K562 (cell line): ENCODE results near the gene MKNK1. TPM values are rescaled to one million over a fixed set of nuclear protein-coding genes. Genes with fewer than 3 reads are reported as not detected.

ENCODE experiments used
- BHLHE40 ChIP-seq: IDR thresholded peaks from 2 replicates; pipeline ENCODE4 v1.6.1; 2011; ENCODE audit warnings: low read length, improper control_type of control experiment
- BMI1 ChIP-seq: fragments of 150-350 bp; IDR thresholded peaks from 2 replicates; pipeline ENCODE4 v1.6.1; 2014; ENCODE audit warnings: low read length
- CBFA2T2 ChIP-seq: fragments of 450-650 bp; conservative IDR thresholded peaks from 2 replicates; pipeline ENCODE4 v1.6.1; 2017; ENCODE audit warnings: mild to moderate bottlenecking
- CBX5 ChIP-seq: IDR thresholded peaks from 2 replicates; pipeline ENCODE4 v1.6.1; 2014; ENCODE audit warnings: low read depth, borderline replicate concordance
- EGR1 ChIP-seq: fragments of 450-650 bp; conservative IDR thresholded peaks from 2 replicates; pipeline ENCODE4 v1.6.1; 2017; ENCODE audit warnings: mild to moderate bottlenecking
- ETV5 ChIP-seq: sonication (generic); formaldehyde crosslinking; IDR thresholded peaks from 2 replicates; pipeline ENCODE4 v1.4.0; 2020; ENCODE audit warnings: low read depth, mild to moderate bottlenecking, missing genetic modification reagents
- FOXA3 ChIP-seq, 2 experiments: fragments of 450-650 bp in 1 of 2; sonication (generic) in 1 of 2; formaldehyde crosslinking; IDR thresholded peaks in 1 of 2; conservative IDR thresholded peaks in 1 of 2; 2 replicates each; pipeline versions ENCODE4 v1.4.0 to v1.8.0; 2020 to 2022; ENCODE audit warnings: mild to moderate bottlenecking in 2 of 2, missing genetic modification reagents in 1 of 2
- GABPB1 ChIP-seq: sonication (generic); formaldehyde crosslinking; IDR thresholded peaks from 2 replicates; pipeline ENCODE4 v1.8.0; 2022; ENCODE audit warnings: mild to moderate bottlenecking, missing genetic modification reagents
- KDM1A ChIP-seq, 2 experiments: fragments of 450-650 bp; IDR thresholded peaks; 2 replicates each; pipeline ENCODE4 v1.6.1; 2016; ENCODE audit warnings: mild to moderate bottlenecking in 2 of 2
- LEF1 ChIP-seq: fragments of 450-650 bp; IDR thresholded peaks from 2 replicates; pipeline ENCODE4 v1.6.1; 2016; ENCODE audit warnings: mild to moderate bottlenecking
- MYNN ChIP-seq, 2 experiments: sonication (generic); formaldehyde crosslinking in 1 of 2; IDR thresholded peaks; 2 replicates each; pipeline versions ENCODE4 v1.5.0 to v1.6.1; 2016 to 2020; ENCODE audit warnings: antibody characterized with exemption in 1 of 2, missing genetic modification reagents in 1 of 2
- NFIC ChIP-seq: fragments of 450-650 bp; IDR thresholded peaks from 2 replicates; pipeline ENCODE4 v1.6.1; 2017; ENCODE audit warnings: mild to moderate bottlenecking, inconsistent platforms
- SMAD3 ChIP-seq: fragments of 450-650 bp; formaldehyde crosslinking; conservative IDR thresholded peaks from 2 replicates; pipeline ENCODE4 v1.4.0; 2020; ENCODE audit warnings: mild to moderate bottlenecking
- TAF15 ChIP-seq: fragments of 200-400 bp; formaldehyde crosslinking; IDR thresholded peaks from 2 replicates; pipeline ENCODE4 v1.6.1; 2017; ENCODE audit warnings: mild to moderate bottlenecking, low read depth, low read length, moderate library complexity
- TARDBP ChIP-seq: fragments of 450-650 bp; IDR thresholded peaks from 2 replicates; pipeline ENCODE4 v1.6.1; 2016
- TBP ChIP-seq: optimal IDR thresholded peaks from 2 replicates; pipeline ENCODE3; 2011; ENCODE audit warnings: low read depth, low read length, improper control_type of control experiment
- TEAD2 ChIP-seq: fragments of 450-650 bp; IDR thresholded peaks from 2 replicates; pipeline ENCODE4 v1.6.1; 2016; ENCODE audit warnings: missing genetic modification characterization, control low read depth, missing compliant biosample characterization
- ZBTB1 ChIP-seq: sonication (generic); formaldehyde crosslinking; IDR thresholded peaks from 2 replicates; pipeline ENCODE4 v1.8.1; 2023; ENCODE audit warnings: missing genetic modification reagents, low read depth, mild to moderate bottlenecking, borderline replicate concordance
- ZFPM2 ChIP-seq: fragments of 250-450 bp; sonication (Bioruptor Pico); IDR thresholded peaks from 2 replicates; pipeline ENCODE4 v1.5.1; 2022; ENCODE audit warnings: mild to moderate bottlenecking
- ZNF311 ChIP-seq: fragments of 250-450 bp; sonication (Bioruptor Pico); IDR thresholded peaks from 2 replicates; pipeline ENCODE4 v1.4.0; 2020; ENCODE audit warnings: mild to moderate bottlenecking, moderate library complexity
- polyA plus RNA-seq, 8 experiments: library from polyadenylated mRNA; depleted of rRNA in 4 of 8; stranded (reverse) in 5 of 8; unstranded in 3 of 8; fragments of >200 nt; fragmentation: Nextera tagmentation in 2 of 8; fragmentation: Illumina TruSeq in 1 of 8; extraction: Ambion mirVana in 2 of 8; extraction: Trizol in 1 of 8; gene quantifications; 2 replicates each; pipeline versions ENCODE4 v1.2.1 to v1.2.3, GENCODE V29; 2011 to 2014; ENCODE audit warnings: inconsistent platforms in 1 of 8, missing spikeins in 1 of 8
- total RNA-seq, 7 experiments: library from RNA; depleted of rRNA in 6 of 7; stranded (reverse); fragments of >200 nt in 6 of 7; fragmentation: Illumina TruSeq in 2 of 7; extraction: Trizol in 2 of 7; gene quantifications; 2 replicates each; pipeline versions ENCODE4 v1.2.1 to v1.2.3, GENCODE V29; 2011 to 2021; ENCODE audit warnings: low replicate concordance in 1 of 7
- TF ChIP-seq, protein P1 (sequence below): fragments of 450-650 bp; IDR thresholded peaks from 2 replicates; pipeline ENCODE4 v1.6.1; 2014; ENCODE audit warnings: low read depth, mild to moderate bottlenecking, moderate library complexity, borderline replicate concordance
- TF ChIP-seq, protein P2 (sequence below): fragments of 250-450 bp; sonication (Bioruptor Pico); IDR thresholded peaks from 2 replicates; pipeline ENCODE4 v1.5.0; 2022; ENCODE audit warnings: mild to moderate bottlenecking
- TF ChIP-seq, protein P3 (sequence below): fragments of 250-450 bp; sonication (Bioruptor Pico); IDR thresholded peaks from 2 replicates; pipeline ENCODE4 v1.9.0; 2021; ENCODE audit warnings: mild to moderate bottlenecking
- TF ChIP-seq, protein P4 (sequence below): fragments of 450-650 bp; formaldehyde crosslinking; IDR thresholded peaks from 2 replicates; pipeline ENCODE4 v1.4.0; 2022; ENCODE audit warnings: missing genetic modification characterization

Gene MKNK1
- total and polyA plus RNA-seq, 9 of the 15 experiments (the other 6 are each of a cell fraction or from before 2014, with no cell fraction given) = 27.7 to 51.3 (median 43.7) TPM

DNA sequence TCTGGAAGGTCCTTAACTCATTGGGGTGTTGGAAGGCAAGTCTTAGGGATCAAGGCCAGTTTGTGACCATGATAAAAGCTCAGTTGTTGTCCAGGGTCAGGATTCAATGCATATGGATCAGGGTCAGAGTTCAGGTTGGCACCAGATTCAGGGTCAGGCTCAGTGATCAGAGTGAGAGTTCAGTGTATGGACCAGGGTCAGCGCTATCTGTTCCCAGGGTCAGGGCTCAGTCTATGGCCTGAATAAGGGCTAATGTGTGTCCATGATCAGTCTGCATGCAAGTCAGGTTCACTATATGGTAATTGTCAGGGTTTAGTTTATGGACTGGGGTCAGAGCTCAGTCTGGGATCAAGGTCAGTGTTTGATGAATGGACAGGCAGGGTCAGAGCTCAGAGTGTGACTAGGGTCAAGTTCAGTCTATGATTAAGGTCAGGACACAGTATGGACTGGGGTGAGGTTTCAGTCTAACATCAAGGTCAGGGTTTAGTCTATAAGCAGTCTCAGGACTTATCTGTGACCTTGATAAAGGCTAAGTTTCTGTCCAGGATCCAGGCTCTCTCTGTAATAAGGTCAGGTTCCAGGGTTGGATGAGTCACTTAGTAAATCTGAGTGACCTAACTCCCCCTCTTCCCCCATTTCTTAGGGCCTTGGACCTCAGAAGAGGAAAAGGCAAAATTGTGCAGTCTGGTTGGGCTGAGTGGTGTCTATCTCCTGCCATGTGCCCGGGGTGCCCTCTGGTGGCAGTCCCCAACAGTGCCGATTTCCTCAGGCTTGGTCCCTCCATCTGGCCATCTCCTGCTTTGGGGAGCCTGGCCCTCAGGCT lies 76.4 kb downstream of the MKNK1 start (continued):
- TF ChIP-seq FOXA3 (CRISPR knock-in tag; conservative IDR thresholded peaks at IDR 0.05 in 1 of 2, IDR thresholded peaks at IDR 0.05 in 1 of 2) = peak in 1 of 2 experiments; percentile 80; a peak in 2 of 4 replicates
- TF ChIP-seq, protein P1, sequence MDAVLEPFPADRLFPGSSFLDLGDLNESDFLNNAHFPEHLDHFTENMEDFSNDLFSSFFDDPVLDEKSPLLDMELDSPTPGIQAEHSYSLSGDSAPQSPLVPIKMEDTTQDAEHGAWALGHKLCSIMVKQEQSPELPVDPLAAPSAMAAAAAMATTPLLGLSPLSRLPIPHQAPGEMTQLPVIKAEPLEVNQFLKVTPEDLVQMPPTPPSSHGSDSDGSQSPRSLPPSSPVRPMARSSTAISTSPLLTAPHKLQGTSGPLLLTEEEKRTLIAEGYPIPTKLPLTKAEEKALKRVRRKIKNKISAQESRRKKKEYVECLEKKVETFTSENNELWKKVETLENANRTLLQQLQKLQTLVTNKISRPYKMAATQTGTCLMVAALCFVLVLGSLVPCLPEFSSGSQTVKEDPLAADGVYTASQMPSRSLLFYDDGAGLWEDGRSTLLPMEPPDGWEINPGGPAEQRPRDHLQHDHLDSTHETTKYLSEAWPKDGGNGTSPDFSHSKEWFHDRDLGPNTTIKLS = peak; percentile 46; the same call in 1 of the 2 replicates
- no peak for TF ChIP-seq ZNF311 (CRISPR knock-in tag)
- TF ChIP-seq TAF15 = no peak
- TF ChIP-seq SMAD3 (CRISPR knock-in tag) = 0 out of 2 replicates have a peak, but pooled peaks have one; percentile 23
- no peak for TF ChIP-seq TBP
- TF ChIP-seq ETV5 (CRISPR knock-in tag) = peak; percentile 66; the same call in 1 of the 2 replicates
- no peak for TF ChIP-seq CBX5
- TF ChIP-seq NFIC = peak; percentile 32; the same call in 1 of the 2 replicates
- peak; percentile 79 for TF ChIP-seq MYNN (IDR thresholded peaks at IDR 0.05)
- TF ChIP-seq MYNN (CRISPR knock-in tag; IDR thresholded peaks at IDR 0.05) = no peak
- TF ChIP-seq, protein P2, sequence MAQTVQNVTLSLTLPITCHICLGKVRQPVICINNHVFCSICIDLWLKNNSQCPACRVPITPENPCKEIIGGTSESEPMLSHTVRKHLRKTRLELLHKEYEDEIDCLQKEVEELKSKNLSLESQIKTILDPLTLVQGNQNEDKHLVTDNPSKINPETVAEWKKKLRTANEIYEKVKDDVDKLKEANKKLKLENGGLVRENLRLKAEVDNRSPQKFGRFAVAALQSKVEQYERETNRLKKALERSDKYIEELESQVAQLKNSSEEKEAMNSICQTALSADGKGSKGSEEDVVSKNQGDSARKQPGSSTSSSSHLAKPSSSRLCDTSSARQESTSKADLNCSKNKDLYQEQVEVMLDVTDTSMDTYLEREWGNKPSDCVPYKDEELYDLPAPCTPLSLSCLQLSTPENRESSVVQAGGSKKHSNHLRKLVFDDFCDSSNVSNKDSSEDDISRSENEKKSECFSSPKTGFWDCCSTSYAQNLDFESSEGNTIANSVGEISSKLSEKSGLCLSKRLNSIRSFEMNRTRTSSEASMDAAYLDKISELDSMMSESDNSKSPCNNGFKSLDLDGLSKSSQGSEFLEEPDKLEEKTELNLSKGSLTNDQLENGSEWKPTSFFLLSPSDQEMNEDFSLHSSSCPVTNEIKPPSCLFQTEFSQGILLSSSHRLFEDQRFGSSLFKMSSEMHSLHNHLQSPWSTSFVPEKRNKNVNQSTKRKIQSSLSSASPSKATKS (CRISPR knock-in tag) = no peak
- no peak for TF ChIP-seq ZFPM2 (CRISPR knock-in tag)
- peak; percentile 68 for TF ChIP-seq BHLHE40
- TF ChIP-seq CBFA2T2 = 0 out of 2 replicates have a peak, but pooled peaks have one; percentile 3
- peak; percentile 91 for TF ChIP-seq TARDBP
- TF ChIP-seq BMI1 = no peak
- TF ChIP-seq, protein P3, sequence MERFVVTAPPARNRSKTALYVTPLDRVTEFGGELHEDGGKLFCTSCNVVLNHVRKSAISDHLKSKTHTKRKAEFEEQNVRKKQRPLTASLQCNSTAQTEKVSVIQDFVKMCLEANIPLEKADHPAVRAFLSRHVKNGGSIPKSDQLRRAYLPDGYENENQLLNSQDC (CRISPR knock-in tag) = no peak
- TF ChIP-seq EGR1 = peak; percentile 44
- TF ChIP-seq TEAD2 (tag) = no peak
- TF ChIP-seq LEF1 = peak; percentile 36; the same call in 1 of the 2 replicates
- TF ChIP-seq KDM1A (IDR thresholded peaks at IDR 0.05) = peak; percentile 98
- TF ChIP-seq GABPB1 (CRISPR knock-in tag) = peak; percentile 77; the same call in 1 of the 2 replicates
- TF ChIP-seq, protein P4, sequence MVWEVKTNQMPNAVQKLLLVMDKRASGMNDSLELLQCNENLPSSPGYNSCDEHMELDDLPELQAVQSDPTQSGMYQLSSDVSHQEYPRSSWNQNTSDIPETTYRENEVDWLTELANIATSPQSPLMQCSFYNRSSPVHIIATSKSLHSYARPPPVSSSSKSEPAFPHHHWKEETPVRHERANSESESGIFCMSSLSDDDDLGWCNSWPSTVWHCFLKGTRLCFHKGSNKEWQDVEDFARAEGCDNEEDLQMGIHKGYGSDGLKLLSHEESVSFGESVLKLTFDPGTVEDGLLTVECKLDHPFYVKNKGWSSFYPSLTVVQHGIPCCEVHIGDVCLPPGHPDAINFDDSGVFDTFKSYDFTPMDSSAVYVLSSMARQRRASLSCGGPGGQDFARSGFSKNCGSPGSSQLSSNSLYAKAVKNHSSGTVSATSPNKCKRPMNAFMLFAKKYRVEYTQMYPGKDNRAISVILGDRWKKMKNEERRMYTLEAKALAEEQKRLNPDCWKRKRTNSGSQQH = 0 out of 2 replicates have a peak, but pooled peaks have one; percentile 25
- no peak for TF ChIP-seq ZBTB1 (CRISPR knock-in tag)
